ENCODE measurements around the gene ADCY3.

ADCY3 gene

GRCh38 chr2:24831221-24832072, 88.6 kb downstream of the ADCY3 start:
- no peak for DNase-seq (ENCODE audit: low read depth, low spot score)

GRCh38 chr2:24830786-24831185, 89.3 kb downstream of the ADCY3 start:
- no peak for DNase-seq (ENCODE audit: low read depth, low spot score)

- no peak for DNase-seq (ENCODE audit: low read depth, low spot score)
These were observed 89.7 kb downstream of the ADCY3 start for GRCh38 chr2:24830351-24830750.

GRCh38 chr2:24828238-24828996, 91.6 kb downstream of the ADCY3 start:
- no peak for DNase-seq (ENCODE audit: low read depth, low spot score)

GRCh38 chr2:24827321-24828237, 92.5 kb downstream of the ADCY3 start:
- peak; percentile 25 for DNase-seq (ENCODE audit: low read depth, low spot score)

- DNase-seq (ENCODE audit: low read depth, low spot score) = no peak
These were observed 93.3 kb downstream of the ADCY3 start for GRCh38 chr2:24826773-24827145.

GRCh38 chr2:24825883-24826772, 93.9 kb downstream of the ADCY3 start:
- no peak for DNase-seq (ENCODE audit: low read depth, low spot score)

- DNase-seq (ENCODE audit: low read depth, low spot score) = no peak
These were observed 94.8 kb downstream of the ADCY3 start for GRCh38 chr2:24824966-24825882.

- DNase-seq (ENCODE audit: low read depth, low spot score) = no peak
These were observed 95.9 kb downstream of the ADCY3 start for GRCh38 chr2:24824071-24824588.

- no peak for DNase-seq (ENCODE audit: low read depth, low spot score)
These were observed 97.9 kb downstream of the ADCY3 start for GRCh38 chr2:24822049-24822706.

- DNase-seq (ENCODE audit: low read depth, low spot score) = no peak
These were observed 98.6 kb downstream of the ADCY3 start for GRCh38 chr2:24821433-24821891.

- no peak for DNase-seq (ENCODE audit: low read depth, low spot score)
These were observed 99.2 kb downstream of the ADCY3 start for GRCh38 chr2:24820598-24821432.

GRCh38 chr2:24820175-24820513, 99.9 kb downstream of the ADCY3 start:
- DNase-seq (ENCODE audit: low read depth, low spot score) = no peak

GRCh38 chr2:24819442-24820174, 100.4 kb downstream of the ADCY3 start:
- DNase-seq (ENCODE audit: low read depth, low spot score) = no peak

GRCh38 chr2:24818721-24819167, 101.3 kb downstream of the ADCY3 start:
- no peak for DNase-seq (ENCODE audit: low read depth, low spot score)

GRCh38 chr2:24816884-24817283, 103.2 kb downstream of the ADCY3 start:
- no peak for DNase-seq (ENCODE audit: low read depth, low spot score)

GRCh38 chr2:24816404-24816803, 103.6 kb downstream of the ADCY3 start:
- DNase-seq (ENCODE audit: low read depth, low spot score) = no peak
